Iris pigment epithelial cell (primary cell): ENCODE results near the gene SFT2D1.
"Not testable (repeated sequence)": the region's sequence is repeated elsewhere in the genome, so short reads cannot be mapped to it uniquely, and the experiment has no call there.

Source experiments
- DNase-seq: peaks from one replicate; pipeline ENCODE4 v3.0.0-alpha.2; 2011; ENCODE audit warnings: low read depth

Gene SFT2D1

DNA sequence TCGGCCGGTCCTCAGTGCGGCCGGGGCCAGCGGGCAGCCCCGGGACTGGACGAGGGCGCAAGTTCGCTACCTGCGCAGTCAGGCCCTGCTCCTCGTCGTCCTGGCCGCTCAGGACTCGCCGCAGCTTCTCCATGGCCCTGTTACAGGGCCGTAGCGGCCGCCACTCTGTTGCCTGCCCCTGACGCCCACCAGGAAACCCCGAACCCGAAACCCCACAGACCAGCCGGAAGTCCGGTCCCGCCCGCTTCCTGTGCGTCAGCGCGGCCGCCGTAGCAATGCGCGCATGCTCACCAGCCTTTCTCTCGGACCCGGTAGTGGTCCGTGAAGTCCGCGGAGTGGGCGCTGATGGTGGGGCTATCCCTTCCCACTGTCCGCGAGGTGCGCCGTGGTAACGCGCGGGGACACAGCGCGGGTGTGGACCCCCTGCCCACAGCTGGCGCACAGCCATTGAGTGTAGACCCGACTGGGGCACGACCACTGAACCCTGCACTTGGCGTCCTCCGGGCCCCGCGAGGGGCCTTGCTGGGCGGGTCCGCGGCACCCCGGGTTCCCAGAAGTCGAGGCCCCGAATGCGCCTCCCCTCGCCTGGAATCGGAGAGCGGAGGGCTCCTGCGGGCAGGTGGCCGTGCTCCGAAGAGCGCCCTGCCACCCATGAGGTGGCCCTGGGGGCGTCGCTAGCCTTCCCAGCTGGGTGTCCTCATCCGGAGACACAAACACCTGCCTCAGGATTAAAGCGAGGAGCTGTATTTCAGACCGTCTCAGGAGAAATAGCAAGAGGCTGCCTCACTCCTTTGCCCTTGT lies at the start of gene SFT2D1:
SFT2D1 (minus strand) TSS at position 197 of the 801 bp plus-strand sequence; CDS start at position 133, 64 bp downstream.
- DNase-seq = peak; percentile 77

GRCh38 chr6:166389119-166389518 lies 46.8 kb upstream of the SFT2D1 start:
- no peak for DNase-seq

DNA sequence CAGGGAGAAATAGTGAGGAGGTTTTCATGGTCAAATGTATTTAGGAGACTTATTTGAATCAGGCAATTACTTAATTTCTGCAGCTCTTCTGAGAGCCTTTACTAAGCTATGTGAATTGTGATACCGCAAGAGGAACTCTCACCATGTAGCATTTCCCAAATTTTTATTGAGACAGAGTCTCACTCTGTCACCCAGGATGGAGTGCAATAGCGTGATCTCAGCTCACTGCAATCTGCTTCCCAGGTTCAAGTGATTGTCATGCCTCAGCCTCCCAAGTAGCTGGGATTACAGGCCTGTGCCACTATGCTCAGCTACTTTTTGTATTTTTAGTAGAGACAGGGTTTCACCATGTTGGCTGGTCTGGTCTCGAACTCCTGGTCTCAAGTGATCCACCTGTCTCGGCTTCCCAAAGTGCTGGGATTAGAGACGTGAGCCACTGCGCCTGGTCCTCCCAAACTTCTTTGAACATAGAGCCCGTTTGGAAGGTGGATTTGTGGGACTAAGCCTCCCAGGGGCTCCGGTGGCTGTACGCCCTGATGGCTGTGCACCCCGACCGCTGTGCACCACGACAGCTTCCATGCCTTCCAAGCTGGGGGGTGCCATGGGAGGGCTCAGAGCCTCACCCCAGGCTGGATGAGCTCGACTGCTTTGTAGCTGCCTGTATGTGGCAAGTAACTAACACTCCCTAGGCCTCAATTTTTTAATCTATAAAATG lies 46.1 kb upstream of the SFT2D1 start:
- no peak for DNase-seq

DNA sequence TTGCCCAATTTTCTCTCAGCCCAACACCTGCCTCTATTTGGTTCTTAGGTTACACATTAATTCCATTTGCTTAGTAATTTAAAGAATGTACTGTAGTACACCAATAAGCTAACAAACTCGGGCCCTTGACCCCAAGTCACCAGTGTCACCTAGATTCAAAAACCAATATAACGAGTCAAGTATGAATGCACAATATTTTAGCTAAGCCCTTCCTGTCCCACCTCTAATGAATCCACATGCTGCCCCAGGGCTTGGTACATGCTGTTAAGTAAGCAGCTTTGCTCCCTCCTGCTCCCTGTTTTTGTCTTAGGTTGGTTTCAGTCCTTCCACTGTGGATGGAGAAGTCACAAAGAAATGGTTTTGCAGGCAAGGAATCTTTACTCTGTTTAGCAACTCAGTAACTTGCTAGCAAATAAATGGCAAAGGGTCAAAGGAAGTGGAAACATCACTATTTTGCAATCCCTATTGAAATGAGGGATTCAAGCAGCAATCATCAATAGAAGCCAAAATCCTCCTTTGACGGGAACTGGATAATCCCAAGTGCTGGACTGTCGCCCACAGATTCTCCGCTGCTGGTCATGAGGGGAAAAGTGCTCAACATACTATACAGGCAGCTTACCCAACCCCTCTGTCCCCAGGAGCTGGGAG lies 45.4 kb upstream of the SFT2D1 start:
- DNase-seq = no peak

GRCh38 chr6:166387098-166387497 lies 44.8 kb upstream of the SFT2D1 start:
- DNase-seq = not testable (repeated sequence)

- no peak for DNase-seq
Measured at GRCh38 chr6:166386111-166386510, 43.8 kb upstream of the SFT2D1 start.

DNA sequence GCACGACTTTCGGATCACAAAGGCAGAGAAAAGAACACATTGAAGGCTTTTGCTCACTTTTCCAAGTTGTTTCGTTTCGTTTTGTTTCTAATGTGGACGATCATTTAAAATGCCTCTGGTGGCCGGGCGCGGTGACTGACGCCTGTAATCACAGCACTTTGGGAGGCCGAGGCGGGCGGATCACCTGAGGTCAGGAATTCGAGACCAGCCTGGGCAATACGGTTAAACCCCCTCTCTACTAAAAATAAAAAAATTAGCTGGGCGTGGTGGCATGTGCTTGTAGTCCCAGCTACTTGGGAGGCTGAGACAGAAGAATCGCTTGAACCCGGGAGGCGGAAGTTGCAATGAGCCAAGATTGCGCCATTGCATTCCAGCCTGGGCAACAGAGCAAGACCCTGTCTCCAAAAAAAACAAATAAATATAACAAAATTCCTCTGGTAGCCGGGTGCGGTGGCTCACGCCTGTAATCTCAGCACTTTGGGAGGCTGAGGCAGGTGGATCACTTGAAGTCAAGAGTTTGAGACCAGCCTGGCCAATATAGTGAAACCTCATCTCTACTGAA lies 41.5 kb upstream of the SFT2D1 start:
- DNase-seq = not testable (repeated sequence)

DNA sequence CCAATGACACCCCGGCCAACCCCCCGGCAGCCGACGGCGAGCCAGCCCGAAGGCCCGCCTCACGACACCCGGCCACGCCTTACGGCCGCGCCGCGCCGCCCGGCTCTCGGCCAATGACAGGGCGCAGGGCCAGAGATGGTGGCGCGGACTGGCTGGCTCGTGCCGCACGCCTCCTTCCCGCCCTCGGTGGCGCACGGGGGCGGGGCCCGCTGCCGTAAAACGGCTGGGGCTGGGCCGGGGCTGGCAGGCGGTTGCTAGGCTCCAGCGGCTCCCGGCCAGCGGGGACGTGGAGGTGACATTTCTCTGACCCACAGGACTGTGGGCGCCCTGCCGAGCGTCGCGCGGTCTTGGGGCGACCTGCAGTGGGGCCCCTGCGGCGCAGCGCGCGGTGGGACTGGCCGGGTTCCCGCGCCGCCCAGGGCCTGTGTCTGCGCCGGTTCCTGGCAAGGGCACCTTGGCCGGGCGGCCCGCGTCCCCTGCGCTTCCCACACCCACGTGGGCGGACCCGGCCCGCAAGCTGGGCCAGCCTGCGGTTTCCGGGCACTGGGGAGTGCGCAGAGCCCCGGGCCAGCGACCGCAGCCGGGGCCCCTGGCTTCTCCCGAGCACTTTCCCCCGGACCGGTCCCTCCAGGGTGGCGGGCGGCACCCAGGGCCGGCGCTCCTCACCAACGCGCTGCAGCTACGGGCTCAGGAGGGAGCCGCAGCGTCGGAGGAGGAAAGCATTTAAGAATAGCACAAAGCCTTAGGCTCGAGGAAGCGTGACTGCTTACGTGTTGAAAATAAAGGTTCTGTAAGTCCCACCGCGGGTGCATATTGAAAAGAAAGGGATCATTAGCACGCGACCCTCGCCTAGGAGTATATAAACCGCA lies 40.8 kb upstream of the SFT2D1 start, which contains the start of gene MPC1:
MPC1 (minus strand) TSS at position 8 of the 869 bp plus-strand sequence. CDS start 64 bp downstream, outside the sequence.
- peak; percentile 97 for DNase-seq

GRCh38 chr6:166382500-166382932 lies 40.2 kb upstream of the SFT2D1 start:
- DNase-seq = no peak

DNA sequence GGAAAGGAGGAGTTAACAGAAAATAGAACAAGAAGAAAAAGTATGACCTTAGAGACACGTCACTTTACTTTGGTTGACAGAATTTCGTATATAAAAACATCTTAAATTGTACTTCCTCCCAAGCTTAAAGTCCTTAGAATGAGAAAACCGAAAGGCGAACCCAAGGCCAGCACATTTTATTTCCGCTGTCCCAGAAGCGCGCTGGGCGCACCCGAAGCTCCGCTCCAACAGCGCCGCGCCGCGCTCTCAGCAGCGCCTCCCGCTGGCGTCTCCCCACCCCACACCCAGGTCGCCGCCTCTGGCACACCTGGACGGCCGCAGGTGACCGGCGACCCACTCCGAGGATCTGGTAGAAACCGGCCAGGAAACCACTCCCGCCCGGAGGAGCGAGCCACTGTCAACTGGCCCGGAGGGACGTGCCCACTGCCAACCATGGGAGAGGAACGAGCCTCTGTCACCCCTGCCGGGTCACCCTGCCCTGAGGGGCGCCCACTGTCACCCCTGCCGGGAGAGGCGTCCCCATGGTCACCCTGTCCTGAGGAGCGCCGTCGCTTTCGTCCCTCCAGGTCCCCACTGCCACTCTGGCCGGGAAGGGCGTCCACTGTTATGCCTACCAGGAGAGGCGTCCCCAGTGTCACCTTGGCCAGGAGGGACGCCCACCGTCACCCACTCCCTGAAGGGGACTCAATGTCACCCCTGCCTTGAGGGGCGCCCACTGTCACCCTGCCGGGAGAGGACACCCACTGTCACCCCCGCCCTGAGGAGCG lies 39.6 kb upstream of the SFT2D1 start:
- peak; percentile 56 for DNase-seq

DNA sequence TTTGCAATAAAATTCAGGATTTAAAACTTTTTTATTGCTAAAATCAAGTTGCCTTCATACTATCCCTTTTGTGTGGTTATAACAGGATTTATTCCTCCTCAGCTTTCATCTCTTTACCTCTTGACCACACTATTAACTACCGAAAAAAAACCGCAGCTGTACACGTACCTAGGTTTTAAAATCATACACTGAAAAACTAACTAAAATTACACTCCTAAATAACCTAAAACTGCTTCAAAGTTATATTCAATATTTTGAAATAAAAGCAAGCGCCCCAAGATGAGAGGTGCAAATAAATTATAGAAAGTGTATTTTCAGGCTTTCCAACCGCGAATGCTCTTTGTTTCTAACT lies 39.0 kb upstream of the SFT2D1 start:
- DNase-seq = no peak

GRCh38 chr6:166379800-166380199 lies 37.5 kb upstream of the SFT2D1 start:
- no peak for DNase-seq

- no peak for DNase-seq
Measured at GRCh38 chr6:166379103-166379586, 36.8 kb upstream of the SFT2D1 start.

GRCh38 chr6:166377721-166378120 lies 35.4 kb upstream of the SFT2D1 start:
- no peak for DNase-seq

DNA sequence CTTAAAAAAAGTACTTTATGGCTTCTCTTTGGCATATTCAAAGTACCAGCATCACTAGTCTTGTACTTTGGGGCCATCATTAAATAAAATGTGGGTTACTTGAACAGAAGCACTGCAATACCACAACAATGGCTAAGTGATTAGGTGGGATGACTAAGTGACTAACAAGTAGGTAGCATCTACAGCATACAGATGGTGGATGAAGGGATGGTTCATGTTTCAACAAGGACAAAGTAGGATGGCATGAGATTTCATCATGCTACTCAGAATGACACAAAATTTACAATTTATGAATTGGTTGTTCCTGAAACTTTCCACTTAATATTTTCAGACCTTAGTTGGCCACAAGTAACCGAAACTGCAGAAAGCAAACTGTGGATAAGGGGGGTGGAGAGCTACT lies 32.7 kb upstream of the SFT2D1 start:
- no peak for DNase-seq

DNA sequence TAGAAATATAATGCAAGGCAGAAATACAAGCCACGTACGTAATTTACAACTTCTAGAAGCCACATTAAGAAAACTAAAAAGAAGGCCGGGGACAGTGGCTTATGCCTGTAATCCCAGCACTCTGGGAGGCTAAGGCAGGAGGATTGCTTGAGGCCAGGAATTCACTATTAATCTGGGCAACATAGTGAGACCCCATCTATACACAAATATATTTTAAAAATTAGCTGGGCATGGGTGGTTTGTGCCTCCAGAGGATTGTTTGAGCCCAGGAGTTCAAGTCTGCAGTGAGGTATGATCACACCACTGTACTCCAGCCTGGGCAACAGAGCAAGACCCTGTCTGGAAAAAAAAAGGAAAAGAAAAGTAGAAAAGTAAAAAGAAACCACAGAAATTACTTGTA lies 28.1 kb upstream of the SFT2D1 start:
- DNase-seq = no peak

DNA sequence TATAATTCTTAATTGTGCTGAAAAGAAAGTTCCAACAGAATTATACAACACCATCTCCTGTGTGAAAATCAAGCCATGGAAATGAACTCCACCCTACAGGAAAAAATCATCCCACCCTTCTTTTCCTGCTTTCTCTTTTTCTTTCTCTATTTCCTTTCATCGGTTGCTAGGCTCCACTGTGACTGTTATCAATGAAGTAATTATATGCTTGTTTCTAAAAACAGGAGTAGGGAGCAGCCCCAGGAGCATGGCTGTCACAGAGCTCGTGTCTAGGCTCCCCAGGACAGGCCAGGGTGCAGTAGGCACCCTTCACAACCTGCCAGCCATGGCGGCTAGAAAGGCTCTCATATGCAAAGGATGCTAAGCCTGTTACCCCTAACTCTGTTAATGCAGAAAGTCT lies 27.4 kb upstream of the SFT2D1 start:
- DNase-seq = no peak

GRCh38 chr6:166366921-166367320 lies 24.6 kb upstream of the SFT2D1 start:
- no peak for DNase-seq

- DNase-seq = peak; percentile 15
Measured at GRCh38 chr6:166365806-166366205, 23.5 kb upstream of the SFT2D1 start.

DNA sequence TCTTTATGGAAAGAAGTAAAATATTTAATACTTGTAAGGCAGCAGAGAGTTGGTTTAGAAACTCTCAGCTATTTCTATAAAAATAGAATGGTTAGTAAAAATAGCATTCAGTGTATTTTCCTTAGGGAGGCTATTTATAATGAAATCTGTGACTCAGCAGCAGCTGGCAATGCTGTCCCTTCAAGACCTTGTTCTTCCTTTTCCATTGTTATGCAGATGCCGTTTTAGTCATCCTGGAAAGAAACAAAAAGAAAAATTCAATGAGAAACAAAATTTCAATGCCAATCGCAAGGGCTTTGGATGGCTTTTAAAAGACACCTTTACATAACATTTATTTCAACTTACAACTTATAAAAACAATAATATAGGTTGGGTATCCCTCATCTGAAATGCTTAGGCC lies 22.9 kb upstream of the SFT2D1 start:
- DNase-seq = peak; percentile 38

GRCh38 chr6:166364456-166364855 lies 22.1 kb upstream of the SFT2D1 start:
- DNase-seq = no peak
